HG02884 (cell line): ENCODE measurements around the gene SOX13.
"Not testable (repeated sequence)": the region's sequence is repeated elsewhere in the genome, so short reads cannot be mapped to it uniquely, and the experiment has no call there.

Experiments
- ATAC-seq: cut with Tn5 transposase; IDR thresholded peaks from one replicate; pipeline ENCODE4 v1.9.1; 2021; ENCODE audit warnings: mild to moderate bottlenecking, moderate library complexity; ENCODE audit not compliant: unreplicated experiment

The SOX13 gene

DNA sequence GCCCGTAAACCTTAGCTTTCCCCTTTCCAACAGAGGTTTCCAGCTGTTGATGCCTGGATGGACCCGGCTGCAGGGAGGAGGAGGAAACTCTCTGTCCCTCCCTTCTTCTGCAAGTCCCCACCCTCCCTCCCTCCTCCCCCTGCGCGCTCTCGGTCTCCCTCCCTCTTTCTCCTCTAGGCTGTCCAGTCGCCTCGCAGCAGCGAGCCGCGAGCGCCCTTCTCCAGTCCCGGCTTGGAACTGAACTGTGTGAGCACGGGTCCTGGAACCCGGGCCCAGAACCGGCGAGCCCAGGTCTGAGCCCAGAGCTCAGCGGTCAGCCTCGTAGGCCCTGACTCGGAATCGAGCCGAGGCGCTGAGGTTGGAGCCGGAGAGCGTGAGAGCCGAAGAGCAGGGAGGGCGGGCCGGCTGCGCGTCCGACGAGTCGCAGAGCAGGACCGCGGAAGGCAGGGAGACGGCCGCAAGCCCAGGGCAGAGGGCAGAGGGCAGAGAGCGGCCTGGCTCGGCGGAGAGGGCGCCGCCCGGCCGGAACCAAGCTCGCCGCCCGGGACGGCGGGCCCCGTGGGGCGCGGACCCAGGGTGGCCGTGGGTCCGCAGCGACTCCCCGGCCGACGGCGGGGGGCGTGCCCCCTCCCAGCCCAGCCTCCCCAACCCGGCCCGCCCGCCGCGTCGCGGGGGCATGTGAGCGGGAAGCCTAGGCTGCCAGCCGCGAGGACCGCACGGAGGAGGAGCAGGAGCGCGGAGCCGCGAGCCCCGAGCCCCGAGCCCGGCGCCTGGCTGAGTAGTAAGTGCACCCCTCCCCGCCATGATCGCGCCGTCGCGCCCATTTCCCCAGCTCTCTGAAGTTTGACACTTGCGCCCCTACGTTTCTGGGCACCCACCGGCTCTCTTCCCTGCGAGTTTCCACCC, at the start of gene SOX13:
SOX13 (plus strand) TSS at position 185 of the 906 bp plus-strand sequence. CDS start 39,801 bp downstream, outside the sequence.
- ATAC-seq, result no peak

DNA sequence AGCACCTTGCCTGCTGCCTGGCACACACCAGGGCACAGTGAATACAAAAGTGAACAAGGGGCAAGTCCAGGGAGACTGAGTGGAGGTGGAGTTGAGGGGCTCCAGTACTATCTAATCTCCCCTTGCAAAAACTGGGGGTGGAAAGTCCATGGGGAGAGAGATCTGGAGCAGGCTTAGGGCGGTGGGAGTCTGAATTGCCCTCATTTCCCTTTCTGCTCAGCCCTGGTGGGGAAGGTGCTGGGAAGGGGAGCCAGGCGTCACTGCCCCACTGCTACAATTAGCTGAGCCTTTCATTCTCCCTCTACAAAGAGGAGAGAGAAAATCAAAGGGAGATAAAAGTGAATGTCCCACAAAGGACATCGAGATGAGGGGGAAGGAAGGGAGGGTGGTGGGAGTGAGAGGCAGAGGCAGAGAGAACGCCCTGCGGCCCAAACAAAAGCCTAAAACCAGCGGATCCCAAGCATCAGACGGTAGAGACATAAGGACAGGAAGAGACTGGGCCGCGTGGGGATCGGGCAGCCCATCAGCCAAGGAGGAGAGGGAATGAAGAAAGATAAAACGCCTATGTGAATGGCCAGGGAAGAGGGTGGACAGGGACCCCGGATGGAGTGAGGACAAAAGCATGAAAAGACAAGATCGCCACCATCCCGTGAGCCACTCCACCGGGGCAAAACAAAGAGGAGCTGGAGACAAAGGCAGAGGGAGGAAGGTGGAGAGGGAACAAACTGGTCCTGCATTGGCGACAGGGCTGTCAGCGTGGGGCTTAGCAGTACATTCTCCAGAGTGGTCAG, 46.8 kb upstream of the SOX13 start:
- no peak for ATAC-seq

DNA sequence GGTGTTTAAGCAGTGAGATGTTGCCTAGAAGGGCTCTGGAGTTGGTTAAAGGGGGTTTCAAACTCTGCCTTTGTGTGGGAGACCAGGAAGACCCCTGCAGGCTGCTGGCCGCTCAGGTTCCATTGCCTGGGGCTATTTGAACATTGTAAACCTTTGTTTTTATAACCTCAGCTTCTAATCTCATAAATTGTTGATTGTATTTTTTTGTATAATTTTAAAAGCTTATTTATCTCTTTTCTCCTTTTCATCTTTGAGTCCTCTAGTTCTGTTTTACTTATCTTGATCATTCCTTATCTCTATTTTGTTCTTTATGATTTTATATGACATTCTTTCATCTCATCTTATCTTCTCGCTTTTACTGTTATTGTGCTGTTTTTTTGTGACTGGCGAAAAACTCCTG, 45.5 kb upstream of the SOX13 start:
- no peak for ATAC-seq

DNA sequence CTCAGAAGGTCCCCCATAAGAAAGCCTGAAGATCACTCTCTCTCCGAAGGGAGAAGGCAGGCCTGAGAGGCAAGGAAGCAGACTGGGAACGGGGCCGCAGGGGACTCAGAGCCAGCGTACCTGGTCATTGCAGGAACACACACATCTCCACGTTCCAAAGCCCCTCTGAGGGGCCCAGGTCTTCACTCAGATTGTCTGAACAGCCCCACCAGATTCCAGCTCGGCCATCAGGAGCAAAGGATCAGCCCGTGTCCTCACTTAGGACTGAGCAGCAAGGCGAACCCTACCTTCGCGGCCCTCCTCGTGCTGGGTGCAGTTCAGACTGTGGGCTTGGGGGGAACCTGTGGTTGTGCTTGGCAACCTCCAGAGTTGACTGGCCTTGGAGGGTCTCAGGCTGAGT, 43.9 kb upstream of the SOX13 start:
- ATAC-seq, result no peak

DNA sequence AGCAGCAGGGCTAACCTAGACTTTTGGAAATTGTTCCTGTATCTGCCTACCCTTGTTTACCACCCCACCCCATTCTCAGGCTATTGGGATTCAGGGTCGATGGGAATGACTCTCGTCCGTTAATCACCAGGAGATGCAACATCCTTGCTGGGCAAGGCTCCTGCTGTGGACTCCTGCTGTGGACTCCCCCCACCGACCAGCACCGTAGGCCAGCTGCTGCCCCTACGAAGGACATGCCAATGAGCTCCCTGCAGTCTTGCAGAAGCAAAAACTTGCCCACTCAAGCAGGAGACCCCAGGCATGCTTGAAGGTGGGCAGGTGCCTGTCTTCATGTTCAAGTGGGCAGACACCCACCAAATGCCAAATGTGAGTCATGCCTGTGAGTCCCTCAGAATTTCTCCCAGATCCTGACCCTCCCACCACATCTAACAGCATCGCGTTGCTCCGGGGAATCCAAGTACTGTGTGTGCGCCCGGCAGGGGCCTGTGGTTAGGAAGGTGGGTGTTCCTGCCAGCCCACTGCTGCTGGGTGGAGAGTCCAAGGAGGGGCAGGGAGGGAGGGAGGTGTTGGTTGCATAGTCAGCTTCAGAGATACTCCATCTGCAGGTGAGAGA, 41.7 kb upstream of the SOX13 start:
- no peak for ATAC-seq

DNA sequence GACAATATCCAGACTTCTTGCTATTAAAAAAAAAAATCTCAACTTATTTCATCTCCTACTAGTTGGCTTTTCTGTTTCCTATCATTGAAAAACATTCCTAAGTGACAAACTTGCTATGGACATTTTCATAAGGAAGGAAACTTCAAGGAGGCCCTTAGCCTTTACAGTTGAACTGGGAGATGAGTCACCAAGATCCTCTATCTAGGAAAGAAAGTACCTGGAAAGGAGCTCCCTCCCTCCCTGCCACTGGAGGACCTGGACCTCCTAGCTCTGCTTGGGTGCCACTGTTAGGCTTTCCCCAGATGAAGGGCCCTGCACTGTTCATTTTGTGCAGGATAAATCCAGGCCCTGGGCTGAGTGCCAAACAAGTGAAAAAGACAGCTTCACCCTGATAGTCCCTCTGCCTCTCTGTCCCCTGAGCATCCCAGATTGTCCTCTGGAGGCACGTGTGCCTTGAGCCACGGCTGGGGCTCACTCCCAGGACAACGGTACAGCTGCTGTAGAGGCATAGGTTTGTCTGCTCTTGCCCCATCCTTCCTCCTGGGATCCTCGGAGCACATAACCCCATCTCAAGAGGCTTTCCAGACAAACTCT, 40.2 kb upstream of the SOX13 start:
- no peak for ATAC-seq

DNA sequence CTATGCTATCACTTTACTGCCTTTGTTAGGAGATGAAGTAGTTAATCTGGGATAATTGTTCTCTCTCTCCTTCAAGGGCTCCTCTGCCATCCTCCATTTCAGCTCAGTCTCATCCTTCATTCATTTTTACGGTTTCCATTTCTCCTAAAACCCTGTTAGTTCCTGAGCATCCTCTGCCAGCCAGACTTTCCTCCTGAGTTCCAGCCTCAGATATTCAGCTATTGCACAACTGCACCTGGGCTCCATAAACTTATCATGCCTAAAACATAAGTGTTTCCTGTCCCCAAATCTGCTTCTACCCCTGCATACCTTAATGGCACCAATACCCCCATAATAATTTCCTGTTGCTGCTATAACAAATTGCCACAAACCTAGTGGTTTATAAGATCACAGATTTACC, 39.6 kb upstream of the SOX13 start:
- ATAC-seq, result no peak

DNA sequence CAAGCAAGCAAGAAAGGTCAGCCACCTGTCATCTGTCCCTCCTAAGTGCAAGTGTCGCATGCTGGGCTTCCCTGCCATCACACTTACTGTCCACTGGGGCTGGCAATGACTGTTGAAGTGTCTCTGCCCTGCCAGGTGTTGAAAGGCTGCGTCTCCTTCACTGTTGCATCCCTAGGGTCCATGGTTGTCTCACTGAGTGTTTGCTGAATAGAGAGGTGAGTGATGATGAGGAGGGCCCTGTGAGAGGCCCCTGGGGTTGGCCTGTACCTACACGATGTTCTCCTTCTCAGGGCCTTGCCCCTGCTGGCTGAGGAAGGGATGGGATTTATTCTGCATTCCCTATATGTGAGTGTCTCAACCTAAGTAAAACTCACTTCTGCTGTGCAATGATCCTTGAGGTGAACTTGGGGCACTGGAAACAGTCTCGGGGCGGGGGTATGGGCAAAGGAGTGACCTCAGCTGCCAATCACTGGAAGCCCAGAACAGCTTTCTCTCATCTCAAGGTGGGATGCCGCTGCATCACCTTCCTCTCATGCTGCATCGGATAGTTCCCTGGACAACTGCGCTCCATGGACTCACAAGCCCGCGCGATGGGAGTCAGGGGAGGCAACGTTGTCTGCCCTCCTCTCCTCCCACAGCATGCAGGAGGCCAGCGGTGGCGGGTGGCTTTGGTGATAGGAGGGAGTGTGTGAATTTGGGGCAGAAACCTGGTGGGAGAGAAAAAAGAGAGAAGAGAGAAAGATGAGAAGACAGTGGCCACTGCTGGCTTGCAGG, 35.8 kb upstream of the SOX13 start:
- no peak for ATAC-seq

DNA sequence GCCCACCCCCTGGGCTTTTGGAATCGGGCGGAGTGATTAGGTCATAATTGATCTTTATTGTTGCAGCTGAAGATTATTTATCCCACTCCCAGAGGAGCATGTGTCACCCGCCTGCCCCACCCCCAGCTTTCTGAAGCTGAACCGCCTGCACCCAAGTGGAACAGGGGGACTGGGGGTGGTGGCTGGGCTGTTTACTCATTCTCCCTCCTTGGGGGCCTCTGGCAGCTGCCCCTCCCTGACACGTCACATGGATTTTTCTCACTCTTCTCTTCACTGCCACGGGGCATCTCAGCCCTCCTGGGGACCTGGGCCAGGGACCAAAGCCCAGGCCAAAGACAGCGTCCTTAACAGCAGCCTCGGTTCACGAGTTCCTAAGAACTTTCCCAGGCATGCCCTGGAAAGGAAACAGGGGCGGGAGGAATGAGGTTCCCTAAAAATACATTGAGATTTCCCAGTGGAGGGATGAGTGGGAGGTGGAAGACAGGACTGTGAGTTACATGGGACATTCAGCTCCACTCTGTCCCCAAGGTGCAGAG, 31.6 kb upstream of the SOX13 start:
- no peak for ATAC-seq

DNA sequence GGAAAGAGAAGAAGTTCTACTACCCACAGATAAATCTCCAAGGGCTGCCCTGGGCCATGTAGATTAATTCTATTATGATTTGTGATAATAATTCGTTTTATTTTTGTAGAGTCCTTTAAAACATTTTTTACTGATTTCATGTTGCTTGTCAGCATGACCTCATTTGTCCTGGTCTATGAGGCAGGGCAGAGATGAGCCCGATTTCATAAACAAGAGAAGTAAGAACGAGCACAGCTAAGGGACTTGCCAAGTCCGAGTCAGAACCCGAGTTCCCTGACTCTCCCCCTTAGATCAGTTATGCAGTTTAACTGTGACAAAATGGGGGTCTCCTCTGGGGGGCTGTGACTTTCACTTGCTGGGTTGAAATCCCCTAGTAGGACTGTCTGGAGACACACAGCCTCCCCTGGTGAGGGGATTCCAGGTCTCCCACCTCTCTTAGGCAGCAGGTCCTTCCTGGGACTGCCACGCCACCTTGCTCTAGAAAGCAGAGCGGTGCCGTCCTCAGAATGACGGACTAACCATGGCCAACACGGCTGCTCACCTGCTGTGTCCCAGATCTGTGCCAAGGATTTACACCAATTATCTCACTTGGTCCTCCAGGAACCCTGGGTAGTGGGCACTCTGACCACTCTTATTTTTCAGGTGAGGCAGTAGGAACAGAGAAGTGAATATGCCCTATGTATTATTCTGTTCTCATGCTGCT, 31.0 kb upstream of the SOX13 start:
- ATAC-seq, result no peak

DNA sequence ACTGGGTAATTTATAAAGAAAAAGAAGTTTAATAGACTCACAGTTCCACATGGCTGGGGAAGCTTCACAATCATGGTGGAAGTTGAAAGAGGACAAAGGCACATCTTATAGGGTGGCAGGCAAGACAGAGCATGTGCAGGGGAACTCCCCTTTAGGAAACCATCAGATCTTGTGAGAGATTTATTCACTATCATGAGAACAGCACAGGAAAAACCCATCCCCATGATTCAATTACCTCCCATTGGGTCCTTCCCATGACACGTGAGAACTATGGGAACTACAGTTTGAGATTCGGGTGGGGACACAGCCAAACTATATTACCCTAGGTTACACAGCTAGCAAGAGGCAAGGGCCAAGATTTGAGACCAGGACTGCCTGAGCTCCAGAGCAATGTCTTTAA, 30.4 kb upstream of the SOX13 start:
- ATAC-seq, result no peak

DNA sequence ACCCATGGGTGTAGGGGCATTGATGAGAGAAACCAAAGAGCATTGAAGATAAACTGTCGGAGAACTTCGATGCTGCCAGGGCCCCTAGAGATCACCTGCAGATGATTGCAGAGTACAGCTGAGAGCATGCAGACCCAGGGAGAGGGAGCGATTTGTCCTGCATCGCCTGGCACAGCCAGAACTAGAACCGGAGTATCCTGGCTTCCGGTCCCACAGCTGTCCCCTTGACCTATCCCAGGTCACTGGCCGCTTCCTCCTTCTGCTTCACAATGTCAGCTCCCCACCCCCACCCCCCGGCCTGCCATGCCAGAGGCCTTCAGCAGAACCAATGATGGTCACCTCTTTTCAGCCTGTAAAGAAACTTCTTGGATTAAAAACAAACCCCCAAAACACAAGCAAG, 29.2 kb upstream of the SOX13 start:
- ATAC-seq, result no peak

DNA sequence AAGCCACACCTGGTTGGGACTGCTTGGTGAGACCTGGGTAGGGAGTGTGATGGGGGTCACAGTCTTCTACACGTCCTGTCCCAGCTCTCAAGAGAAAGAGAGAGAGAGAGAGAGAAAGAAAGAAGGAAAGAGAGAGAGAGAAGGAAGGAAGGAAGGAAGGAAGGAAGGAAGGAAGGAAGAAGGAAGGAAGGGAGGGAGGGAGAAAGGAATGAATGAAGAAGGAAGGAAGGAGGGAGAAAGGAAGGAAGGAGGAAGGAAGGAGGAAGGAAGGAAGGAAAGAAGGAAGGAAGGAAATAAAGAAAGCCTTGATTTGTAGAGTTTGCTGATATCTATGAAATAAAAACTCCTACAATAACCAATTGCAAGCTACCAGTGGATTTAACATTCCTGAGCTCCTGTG, 28.5 kb upstream of the SOX13 start:
- ATAC-seq, result no peak

DNA sequence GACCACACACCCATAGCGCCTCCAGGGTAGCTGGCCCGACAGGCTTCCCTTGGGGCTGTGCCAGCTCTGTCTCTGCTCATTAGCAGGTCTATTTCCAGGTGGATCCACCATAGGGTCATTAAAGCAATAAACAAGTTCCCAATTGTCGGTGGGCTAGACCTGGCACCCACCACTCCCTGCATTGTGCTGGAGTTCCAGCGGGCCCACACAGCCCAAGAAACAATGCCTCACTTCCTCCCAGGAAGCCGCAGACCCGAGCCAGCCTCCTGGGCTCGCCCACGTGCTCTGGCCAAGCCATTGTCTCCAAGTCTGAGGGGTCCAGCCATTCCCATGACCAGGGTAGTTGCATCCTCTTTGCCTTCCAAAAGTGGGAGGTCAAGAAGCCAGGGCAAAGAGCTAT, 27.5 kb upstream of the SOX13 start:
- ATAC-seq, result no peak

DNA sequence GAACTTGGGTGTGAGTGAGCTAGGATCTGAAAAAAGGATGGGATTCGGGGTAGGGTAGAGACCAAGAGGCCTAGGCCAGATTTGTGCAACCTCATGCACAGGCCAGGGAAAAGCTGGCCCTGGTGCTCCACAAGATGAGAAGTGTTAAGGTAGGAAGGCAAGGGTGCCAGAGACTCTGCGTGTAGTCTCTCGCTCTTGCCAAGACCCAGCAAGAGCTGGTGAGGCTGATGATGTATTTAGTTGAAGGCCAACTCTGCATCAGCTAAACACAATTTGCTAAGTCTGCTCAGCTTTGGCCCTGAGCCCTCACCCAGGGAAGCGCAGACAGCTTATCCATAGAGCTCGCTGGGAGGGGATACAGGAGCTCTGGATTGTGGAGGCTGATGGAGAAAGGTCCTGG, 26.6 kb upstream of the SOX13 start:
- no peak for ATAC-seq

DNA sequence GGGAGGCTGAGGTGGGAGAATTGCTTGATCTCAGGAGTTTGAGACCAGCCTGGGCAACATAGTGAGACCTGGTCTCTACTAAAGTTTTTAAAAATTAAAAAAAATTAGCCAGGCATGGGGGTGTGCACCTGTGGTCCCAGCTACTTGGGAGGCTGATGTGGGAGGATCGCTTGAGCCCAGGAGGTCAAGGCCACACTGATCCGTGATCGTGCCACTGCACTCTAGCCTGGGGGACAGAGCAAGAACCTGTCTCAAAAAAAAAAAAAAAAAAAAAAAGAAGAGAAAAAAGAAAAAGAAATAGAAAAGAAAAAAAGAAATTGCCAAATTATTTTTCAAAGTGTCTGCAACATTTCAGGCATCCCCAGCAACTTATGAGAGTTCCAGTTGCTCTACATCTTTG, 24.1 kb upstream of the SOX13 start:
- ATAC-seq, result not testable (repeated sequence)

DNA sequence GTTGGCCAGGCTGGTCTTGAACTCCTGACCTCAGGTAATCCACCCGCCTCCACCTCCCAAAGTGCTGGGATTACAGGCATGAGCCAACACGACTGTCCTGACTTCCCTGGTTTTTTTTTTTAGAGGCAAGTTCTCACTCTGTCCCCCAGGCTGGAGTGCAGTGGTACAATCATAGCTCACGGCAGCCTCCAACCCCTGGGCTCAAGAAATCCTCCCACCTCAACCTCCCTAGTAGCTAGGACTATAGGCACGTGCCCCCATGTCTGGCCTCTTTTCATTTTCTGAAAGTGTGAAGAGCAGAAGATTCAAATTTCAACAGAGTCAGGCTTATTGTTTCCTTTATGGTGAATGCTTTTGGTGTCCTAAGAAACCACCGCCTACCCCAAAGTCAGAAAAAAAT, 21.7 kb upstream of the SOX13 start:
- ATAC-seq, result no peak

DNA sequence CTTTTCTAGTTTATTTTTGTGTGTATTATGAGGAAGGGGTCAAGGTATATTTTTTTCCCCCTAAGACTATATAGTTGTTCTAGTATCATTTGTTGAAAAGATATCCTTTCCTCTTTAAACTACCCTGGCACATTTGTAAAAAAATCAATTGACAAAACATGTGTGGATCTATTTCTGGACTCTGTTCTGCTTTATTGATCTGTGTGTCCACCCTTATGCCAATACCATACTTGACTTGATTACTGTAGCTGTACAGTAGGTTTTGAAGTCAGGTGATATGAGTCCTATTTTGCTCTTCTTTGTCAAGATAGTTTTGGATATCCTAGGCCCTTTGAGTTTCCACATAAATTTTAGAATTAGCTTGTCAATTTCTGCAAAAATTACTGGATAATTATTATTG, 21.2 kb upstream of the SOX13 start:
- no peak for ATAC-seq

DNA sequence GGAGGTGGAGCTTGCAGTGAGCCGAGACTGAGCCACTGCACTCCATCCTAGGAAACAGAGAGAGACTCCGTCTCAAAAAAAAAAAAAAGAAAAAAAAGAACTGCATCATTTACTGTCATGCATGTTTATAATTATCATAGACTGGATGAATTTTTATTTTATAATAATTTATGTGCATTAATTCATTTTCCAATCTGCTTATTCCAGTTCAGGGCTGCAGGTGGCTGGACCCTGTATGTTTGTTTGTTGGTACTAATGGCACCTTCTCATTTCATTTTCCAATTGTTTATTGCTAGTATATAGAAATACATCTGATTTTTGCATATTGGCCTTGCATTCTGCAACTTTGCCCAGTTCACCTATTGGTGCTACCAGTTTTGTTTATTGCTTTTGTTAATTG, 19.0 kb upstream of the SOX13 start:
- no peak for ATAC-seq

DNA sequence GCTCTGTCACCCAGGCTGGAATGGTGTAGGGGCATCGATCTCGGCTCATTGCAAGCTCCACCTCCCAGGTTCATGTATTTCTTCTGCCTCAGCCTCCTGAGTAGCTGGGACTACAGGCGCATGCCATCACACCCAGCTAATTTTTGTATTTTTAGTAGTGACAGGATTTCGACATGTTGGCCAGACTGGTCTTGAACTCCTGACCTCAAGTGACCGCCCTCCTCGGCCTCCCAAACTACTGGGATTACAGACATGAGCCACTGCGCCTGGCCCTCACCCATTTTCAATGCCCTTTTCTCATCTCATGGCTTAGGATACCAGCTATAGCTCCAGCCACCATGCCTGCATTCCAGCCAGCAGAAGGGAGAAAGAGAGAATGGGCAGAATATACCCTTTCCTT, 12.9 kb upstream of the SOX13 start:
- no peak for ATAC-seq
